ENCODE results near the gene VPS29.

DNA sequence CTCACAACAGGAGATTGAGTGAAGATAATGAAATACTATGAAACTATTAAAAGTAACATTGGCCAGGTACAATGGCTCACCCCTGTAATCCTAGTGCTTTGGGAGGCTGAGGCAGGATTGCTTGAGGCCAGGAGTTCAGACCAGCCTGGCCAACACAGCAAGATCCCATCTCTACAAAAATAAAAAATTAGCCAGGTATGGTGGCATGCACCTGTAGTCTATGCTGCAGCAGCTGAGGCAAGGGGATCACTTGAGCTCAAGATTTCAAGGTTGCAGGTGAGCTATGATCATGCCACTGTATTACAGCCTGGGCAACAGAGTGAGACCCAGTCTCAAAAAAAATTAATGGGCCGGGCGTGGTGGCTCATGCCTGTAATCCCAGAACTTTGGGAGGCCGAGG, 15.1 kb upstream of the VPS29 start:
- no peak for TF ChIP-seq CTCF (IDR thresholded peaks at IDR 0.05; ENCODE audit: borderline replicate concordance, extremely low read depth, low read length, poor library complexity, severe bottlenecking)
- no peak for TF ChIP-seq EZH2 (IDR thresholded peaks at IDR 0.05; ENCODE audit: borderline replicate concordance, low read depth, low read length, severe bottlenecking)

Measured in DND-41 (cell line).